Measurements from ENCODE around the gene BEND3. TPM values are rescaled to one million over a fixed set of nuclear protein-coding genes. Genes with fewer than 3 reads are reported as not detected.

Gene BEND3
- total RNA-seq, 1 donor from 2014 or later, result 10.9 TPM

DNA sequence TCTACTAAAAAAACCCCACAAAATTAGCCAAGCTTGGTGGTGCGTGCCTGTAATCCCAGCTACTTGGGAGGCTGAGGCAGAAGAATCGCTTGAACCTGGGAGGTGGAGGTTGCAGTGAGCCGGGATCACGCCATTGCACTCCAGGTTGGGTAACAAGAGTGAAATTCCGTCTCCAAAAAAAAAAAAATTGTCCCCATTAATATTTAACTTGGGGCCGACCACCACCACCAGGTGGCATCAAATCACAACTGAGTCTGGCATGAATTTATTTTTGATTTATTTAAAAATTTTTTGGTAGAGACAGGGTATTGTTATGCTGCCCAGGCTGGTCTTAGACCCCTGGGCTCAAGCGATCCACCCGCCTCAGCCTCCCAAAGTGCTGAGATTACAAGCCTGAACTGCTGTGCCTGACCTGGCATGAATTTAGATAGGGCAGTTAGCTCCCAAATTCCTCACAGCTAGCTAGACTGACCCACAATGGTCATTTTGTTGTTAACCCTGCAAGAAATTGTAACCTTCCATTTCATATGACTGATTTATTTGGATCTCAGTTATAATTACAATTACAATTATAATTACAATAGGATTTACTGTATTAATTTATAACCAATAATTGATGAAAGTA is 17.1 kb upstream of the BEND3 start:
- TF ChIP-seq, protein P1, sequence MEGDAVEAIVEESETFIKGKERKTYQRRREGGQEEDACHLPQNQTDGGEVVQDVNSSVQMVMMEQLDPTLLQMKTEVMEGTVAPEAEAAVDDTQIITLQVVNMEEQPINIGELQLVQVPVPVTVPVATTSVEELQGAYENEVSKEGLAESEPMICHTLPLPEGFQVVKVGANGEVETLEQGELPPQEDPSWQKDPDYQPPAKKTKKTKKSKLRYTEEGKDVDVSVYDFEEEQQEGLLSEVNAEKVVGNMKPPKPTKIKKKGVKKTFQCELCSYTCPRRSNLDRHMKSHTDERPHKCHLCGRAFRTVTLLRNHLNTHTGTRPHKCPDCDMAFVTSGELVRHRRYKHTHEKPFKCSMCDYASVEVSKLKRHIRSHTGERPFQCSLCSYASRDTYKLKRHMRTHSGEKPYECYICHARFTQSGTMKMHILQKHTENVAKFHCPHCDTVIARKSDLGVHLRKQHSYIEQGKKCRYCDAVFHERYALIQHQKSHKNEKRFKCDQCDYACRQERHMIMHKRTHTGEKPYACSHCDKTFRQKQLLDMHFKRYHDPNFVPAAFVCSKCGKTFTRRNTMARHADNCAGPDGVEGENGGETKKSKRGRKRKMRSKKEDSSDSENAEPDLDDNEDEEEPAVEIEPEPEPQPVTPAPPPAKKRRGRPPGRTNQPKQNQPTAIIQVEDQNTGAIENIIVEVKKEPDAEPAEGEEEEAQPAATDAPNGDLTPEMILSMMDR (IDR thresholded peaks at IDR 0.05; ENCODE audit: partially characterized antibody, unreplicated experiment), result peak; percentile 77
- H3K4me1 Mint-ChIP-seq (ENCODE audit: low read depth, unreplicated experiment), result peaks cover 2% of the 10 kb centered on the region
- H3K36me3 Mint-ChIP-seq (ENCODE audit: unreplicated experiment), result no peaks in the 10 kb centered on the region
- peaks cover 3% of the 10 kb centered on the region for H3K27me3 Mint-ChIP-seq (ENCODE audit: unreplicated experiment)
- DNase-seq, result peak; percentile 44
- no peak overlapping the region for H3K4me3 Mint-ChIP-seq (ENCODE audit: unreplicated experiment)
- H3K27ac Mint-ChIP-seq (ENCODE audit: unreplicated experiment), result no peak overlapping the region
- peaks cover 1% of the 10 kb centered on the region for H3K9me3 Mint-ChIP-seq (ENCODE audit: unreplicated experiment)

DNA sequence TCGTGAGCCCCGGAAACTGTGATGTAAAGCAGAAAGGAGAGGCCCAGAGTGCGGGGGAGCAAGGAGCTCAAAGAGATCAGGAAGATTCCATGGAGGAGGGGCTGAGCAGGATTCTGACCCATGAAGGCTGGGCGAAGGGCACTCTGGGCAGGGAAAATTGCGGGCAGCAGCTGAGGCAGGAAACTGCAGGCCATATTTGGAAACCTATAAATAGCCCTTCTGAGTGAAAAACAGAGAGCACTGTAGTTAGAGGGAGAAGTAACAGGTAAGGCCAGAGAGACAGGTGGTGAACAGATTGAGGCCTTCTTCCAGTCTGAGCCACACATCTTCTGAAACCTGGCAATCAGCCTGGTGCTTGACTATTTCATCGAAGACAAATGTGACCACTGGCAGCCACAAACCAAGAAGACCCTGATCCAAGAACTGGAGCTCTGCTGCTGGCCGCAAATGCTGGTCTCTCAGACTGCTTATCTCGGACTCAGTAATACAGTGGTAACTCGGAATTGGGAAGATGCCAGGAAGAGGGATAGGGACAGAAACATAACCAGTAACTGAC is 14.1 kb upstream of the BEND3 start:
- Mint-ChIP-seq H3K27ac (ENCODE audit: unreplicated experiment) (no peak overlapping the region), H3K9me3 (ENCODE audit: unreplicated experiment) (peaks cover 3% of the 10 kb centered on the region), H3K4me1 (ENCODE audit: low read depth, unreplicated experiment) (peaks cover 2% of the 10 kb centered on the region), H3K27me3 (ENCODE audit: unreplicated experiment) (peaks cover 1% of the 10 kb centered on the region), H3K36me3 (ENCODE audit: unreplicated experiment) (no peaks in the 10 kb centered on the region), H3K4me3 (ENCODE audit: unreplicated experiment) (no peak overlapping the region)
- DNase-seq, result no peak
- TF ChIP-seq, protein P1 (IDR thresholded peaks at IDR 0.05; ENCODE audit: partially characterized antibody, unreplicated experiment), result no peak

DNA sequence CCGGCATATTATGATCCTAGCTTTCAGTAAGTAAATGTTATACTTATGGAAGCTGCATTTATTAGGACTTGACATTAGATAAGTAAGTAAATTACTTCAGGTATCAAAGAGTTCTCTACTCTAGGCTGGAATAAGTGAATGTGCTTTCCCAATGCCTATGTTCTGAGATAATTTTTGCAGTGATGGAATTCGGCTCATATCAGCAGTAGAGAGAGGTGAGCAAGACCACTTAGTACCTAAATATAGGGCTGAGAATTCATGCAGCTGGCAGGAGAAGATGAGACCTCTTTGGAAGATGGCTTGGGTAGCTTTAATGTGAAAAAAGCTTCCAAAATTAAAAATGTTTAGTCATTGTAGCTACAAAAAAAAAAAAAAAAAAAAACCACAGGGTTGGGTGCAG is 13.3 kb upstream of the BEND3 start:
- no peaks in the 10 kb centered on the region for H3K27me3 Mint-ChIP-seq (ENCODE audit: unreplicated experiment)
- no peak overlapping the region for H3K4me3 Mint-ChIP-seq (ENCODE audit: unreplicated experiment)
- H3K4me1 Mint-ChIP-seq (ENCODE audit: low read depth, unreplicated experiment), result peaks cover 2% of the 10 kb centered on the region
- TF ChIP-seq, protein P1 (IDR thresholded peaks at IDR 0.05; ENCODE audit: partially characterized antibody, unreplicated experiment), result no peak
- no peaks in the 10 kb centered on the region for H3K36me3 Mint-ChIP-seq (ENCODE audit: unreplicated experiment)
- DNase-seq, result no peak
- no peak overlapping the region for H3K27ac Mint-ChIP-seq (ENCODE audit: unreplicated experiment)
- H3K9me3 Mint-ChIP-seq (ENCODE audit: unreplicated experiment), result peaks cover 3% of the 10 kb centered on the region

DNA sequence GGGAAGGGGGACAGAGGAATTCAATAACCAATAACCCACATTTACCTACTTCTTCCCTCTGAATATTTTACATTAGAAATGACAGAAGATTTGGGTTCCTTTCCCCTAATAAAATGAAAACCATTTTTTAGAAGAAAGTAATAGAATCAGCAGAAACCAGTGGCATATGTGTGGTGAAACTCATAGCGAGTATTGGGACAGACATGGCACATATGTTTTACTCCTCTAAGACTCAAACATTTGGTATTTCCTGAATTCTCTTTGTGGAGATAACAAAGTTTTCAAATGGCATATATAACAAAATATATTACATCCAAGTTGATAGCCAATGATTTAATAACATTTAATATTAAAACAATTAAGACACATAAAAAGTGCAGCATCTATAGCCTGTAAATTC is 12.9 kb upstream of the BEND3 start:
- H3K36me3 Mint-ChIP-seq (ENCODE audit: unreplicated experiment), result no peaks in the 10 kb centered on the region

DNA sequence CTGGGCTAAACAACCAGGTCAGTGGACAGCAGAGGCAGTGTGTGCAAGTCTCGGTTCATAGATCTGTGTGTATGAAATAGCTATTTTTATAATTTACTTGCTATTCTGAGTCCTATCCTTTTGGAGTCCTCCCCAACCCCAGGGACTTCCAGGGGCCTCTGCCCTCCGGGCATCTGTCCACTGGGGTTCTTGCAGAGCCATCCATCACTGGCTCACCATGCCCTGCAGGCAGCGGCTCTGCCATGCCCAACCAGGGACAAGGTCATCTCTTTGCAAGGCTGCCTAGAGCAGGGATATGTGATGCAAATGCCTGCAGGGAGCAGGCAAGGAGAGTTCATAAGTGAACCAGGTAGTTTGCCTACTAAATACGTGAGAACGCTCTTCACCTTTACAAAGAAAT is 10.5 kb upstream of the BEND3 start:
- Mint-ChIP-seq H3K4me3 (ENCODE audit: unreplicated experiment) (no peak overlapping the region), H3K9me3 (ENCODE audit: unreplicated experiment) (peaks cover 1% of the 10 kb centered on the region), H3K4me1 (ENCODE audit: low read depth, unreplicated experiment) (peaks cover 5% of the 10 kb centered on the region), H3K27me3 (ENCODE audit: unreplicated experiment) (peaks cover 4% of the 10 kb centered on the region), H3K27ac (ENCODE audit: unreplicated experiment) (no peak overlapping the region), H3K36me3 (ENCODE audit: unreplicated experiment) (no peaks in the 10 kb centered on the region)
- no peak for DNase-seq
- TF ChIP-seq, protein P1 (IDR thresholded peaks at IDR 0.05; ENCODE audit: partially characterized antibody, unreplicated experiment), result no peak

More for the DNA sequence above, 12.9 kb upstream of the BEND3 start:
- Mint-ChIP-seq H3K4me1 (ENCODE audit: low read depth, unreplicated experiment) (peaks cover 2% of the 10 kb centered on the region), H3K27ac (ENCODE audit: unreplicated experiment) (no peak overlapping the region), H3K4me3 (ENCODE audit: unreplicated experiment) (no peak overlapping the region), H3K27me3 (ENCODE audit: unreplicated experiment) (no peaks in the 10 kb centered on the region), H3K9me3 (ENCODE audit: unreplicated experiment) (peaks cover 3% of the 10 kb centered on the region)
- TF ChIP-seq, protein P1 (IDR thresholded peaks at IDR 0.05; ENCODE audit: partially characterized antibody, unreplicated experiment), result no peak
- no peak for DNase-seq
